ENCODE data around the gene VPS4A.

VPS4A gene

DNA sequence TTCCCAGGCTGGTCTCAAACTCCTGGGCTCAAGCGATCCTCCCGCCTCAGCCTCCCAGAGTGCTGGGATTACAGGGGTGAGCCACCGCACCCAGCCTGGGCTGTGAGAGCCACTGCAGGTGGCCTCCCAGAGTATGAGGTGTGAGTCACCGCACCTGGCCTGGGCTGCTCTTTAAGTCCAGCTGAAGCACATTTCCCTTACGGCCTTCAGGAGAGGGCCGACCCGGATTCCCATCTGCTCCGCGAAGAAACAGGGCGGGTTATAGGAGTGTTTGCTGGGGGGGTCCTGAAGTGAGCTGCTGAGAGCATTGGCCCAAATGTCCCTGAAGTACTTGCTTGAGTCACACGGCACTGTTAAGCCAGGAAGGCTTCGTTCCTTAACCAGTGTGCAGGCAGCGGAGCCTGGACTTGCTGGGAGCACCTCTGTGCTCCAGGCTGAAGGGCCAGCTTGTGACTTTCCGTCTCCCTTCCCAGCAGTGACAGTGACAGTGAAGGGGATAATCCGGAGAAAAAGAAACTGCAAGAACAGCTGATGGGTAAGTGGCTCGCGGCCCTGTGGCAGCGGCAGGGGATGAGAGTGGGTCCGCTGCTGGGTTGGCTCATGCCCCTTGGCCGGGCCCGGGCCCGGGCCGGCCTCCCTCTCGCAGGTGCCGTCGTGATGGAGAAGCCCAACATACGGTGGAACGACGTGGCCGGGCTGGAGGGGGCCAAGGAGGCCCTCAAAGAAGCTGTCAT, 7.2 kb downstream of the VPS4A start:
- no peaks in the 10 kb centered on the region for H3K4me1 ChIP-seq (ENCODE audit: insufficient read depth, insufficient read length)
- TF ChIP-seq YY1 (IDR thresholded peaks at IDR 0.05; ENCODE audit: insufficient read depth, insufficient read length) (no peak), SUZ12 (IDR thresholded peaks at IDR 0.05; ENCODE audit: extremely low read depth, insufficient read depth, insufficient read length) (no peak), ZNF274 (IDR thresholded peaks at IDR 0.05; ENCODE audit: low read depth, low read length) (no peak)
- H3K4me3 ChIP-seq (ENCODE audit: insufficient read length, low read depth) = no peak overlapping the region
- H3K36me3 ChIP-seq (ENCODE audit: insufficient read depth, insufficient read length, low read length) = peaks cover 96% of the 10 kb centered on the region
- H3K9ac ChIP-seq (ENCODE audit: insufficient read length, low read depth) = no peak overlapping the region
- H3K27me3 ChIP-seq (ENCODE audit: insufficient read depth, insufficient read length) = no peaks in the 10 kb centered on the region
- no peak for DNase-seq (ENCODE audit: low read depth, low spot score)
- H3K9me3 ChIP-seq (ENCODE audit: insufficient read depth, low read length) = no peaks in the 10 kb centered on the region

- H3K4me1 ChIP-seq (ENCODE audit: insufficient read depth, insufficient read length) = no peaks in the 10 kb centered on the region
- no peak overlapping the region for H3K9ac ChIP-seq (ENCODE audit: insufficient read length, low read depth)
- H3K36me3 ChIP-seq (ENCODE audit: insufficient read depth, insufficient read length, low read length) = peaks cover 96% of the 10 kb centered on the region
- H3K4me3 ChIP-seq (ENCODE audit: insufficient read length, low read depth) = no peak overlapping the region
- H3K27me3 ChIP-seq (ENCODE audit: insufficient read depth, insufficient read length) = no peaks in the 10 kb centered on the region
- TF ChIP-seq SUZ12 (IDR thresholded peaks at IDR 0.05; ENCODE audit: extremely low read depth, insufficient read depth, insufficient read length) (no peak), ZNF274 (IDR thresholded peaks at IDR 0.05; ENCODE audit: low read depth, low read length) (no peak), YY1 (IDR thresholded peaks at IDR 0.05; ENCODE audit: insufficient read depth, insufficient read length) (no peak)
- no peaks in the 10 kb centered on the region for H3K9me3 ChIP-seq (ENCODE audit: insufficient read depth, low read length)
- DNase-seq (ENCODE audit: low read depth, low spot score) = no peak
Measured at GRCh38 chr16:69318911-69319289, 7.8 kb downstream of the VPS4A start.

DNA sequence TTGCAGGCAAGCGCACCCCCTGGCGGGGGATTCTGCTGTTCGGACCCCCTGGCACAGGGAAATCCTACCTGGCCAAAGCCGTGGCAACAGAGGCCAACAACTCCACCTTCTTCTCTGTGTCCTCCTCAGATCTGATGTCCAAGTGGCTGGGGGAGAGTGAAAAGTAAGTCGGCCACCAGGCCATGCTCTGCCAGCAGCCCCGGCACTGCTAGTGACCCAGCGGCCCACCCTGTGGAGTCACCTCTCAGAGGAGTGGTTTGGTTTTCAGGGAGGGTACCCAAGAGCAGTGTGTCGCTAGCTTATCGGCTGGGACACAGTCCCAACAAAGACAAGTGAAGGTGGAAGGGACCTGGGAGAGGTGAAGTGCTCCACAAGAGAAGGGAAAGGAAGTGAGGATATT, 8.2 kb downstream of the VPS4A start:
- Histone ChIP-seq H3K9me3 (ENCODE audit: insufficient read depth, low read length) (no peaks in the 10 kb centered on the region), H3K4me3 (ENCODE audit: insufficient read length, low read depth) (no peak overlapping the region), H3K4me1 (ENCODE audit: insufficient read depth, insufficient read length) (peaks cover 2% of the 10 kb centered on the region), H3K27me3 (ENCODE audit: insufficient read depth, insufficient read length) (no peaks in the 10 kb centered on the region), H3K36me3 (ENCODE audit: insufficient read depth, insufficient read length, low read length) (peaks cover 96% of the 10 kb centered on the region), H3K9ac (ENCODE audit: insufficient read length, low read depth) (no peak overlapping the region)
- TF ChIP-seq YY1 (IDR thresholded peaks at IDR 0.05; ENCODE audit: insufficient read depth, insufficient read length) = no peak
- no peak for TF ChIP-seq SUZ12 (IDR thresholded peaks at IDR 0.05; ENCODE audit: extremely low read depth, insufficient read depth, insufficient read length)
- no peak for DNase-seq (ENCODE audit: low read depth, low spot score)

DNA sequence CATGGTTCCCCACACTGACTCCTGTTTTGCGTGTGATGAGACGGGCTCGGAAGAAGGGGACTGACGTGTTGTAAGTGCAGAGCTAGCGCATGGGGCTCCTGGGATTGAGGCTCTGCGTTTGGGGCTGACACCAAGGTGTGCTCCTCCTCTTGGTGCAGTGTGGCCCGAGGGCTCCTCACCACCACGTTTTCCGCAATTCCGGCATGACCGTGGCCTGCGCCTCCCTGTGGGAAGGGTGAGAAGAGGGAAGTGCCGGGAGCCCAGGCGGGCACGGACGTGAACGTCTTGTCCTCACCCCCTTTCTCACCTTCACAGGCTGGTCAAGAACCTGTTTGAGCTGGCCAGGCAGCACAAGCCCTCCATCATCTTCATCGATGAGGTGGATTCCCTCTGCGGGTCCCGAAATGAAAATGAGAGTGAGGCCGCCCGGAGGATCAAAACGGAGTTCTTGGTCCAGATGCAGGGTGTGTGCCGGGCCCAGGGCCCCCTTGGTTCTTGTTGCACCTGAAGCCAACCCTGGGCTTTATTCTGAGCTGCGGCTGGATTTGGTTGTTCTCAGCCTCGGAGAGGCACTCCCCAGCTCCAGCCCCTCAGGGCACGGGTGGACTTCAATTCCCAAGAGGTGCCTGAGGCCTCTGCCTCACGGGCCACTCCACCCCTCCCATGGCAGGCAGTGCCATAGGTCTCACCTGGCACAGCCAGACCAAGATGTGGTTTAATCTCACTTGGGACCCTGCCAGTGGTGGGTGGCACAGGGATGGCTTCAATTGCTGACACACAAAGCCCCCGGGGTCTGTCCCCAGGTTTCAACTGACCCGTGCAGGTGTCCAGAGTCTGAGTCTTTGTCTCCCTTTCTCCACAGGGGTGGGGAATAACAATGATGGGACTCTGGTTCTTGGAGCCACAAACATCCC, 8.9 kb downstream of the VPS4A start:
- Histone ChIP-seq H3K36me3 (ENCODE audit: insufficient read depth, insufficient read length, low read length) (peaks cover 96% of the 10 kb centered on the region), H3K9ac (ENCODE audit: insufficient read length, low read depth) (no peak overlapping the region), H3K4me1 (ENCODE audit: insufficient read depth, insufficient read length) (peaks cover 2% of the 10 kb centered on the region), H3K4me3 (ENCODE audit: insufficient read length, low read depth) (no peak overlapping the region), H3K27me3 (ENCODE audit: insufficient read depth, insufficient read length) (no peaks in the 10 kb centered on the region), H3K9me3 (ENCODE audit: insufficient read depth, low read length) (no peaks in the 10 kb centered on the region)
- DNase-seq (ENCODE audit: low read depth, low spot score) = no peak
- TF ChIP-seq SUZ12 (IDR thresholded peaks at IDR 0.05; ENCODE audit: extremely low read depth, insufficient read depth, insufficient read length) = no peak
- TF ChIP-seq ZNF274 (IDR thresholded peaks at IDR 0.05; ENCODE audit: low read depth, low read length) = no peak
- TF ChIP-seq YY1 (IDR thresholded peaks at IDR 0.05; ENCODE audit: insufficient read depth, insufficient read length) = no peak

DNA sequence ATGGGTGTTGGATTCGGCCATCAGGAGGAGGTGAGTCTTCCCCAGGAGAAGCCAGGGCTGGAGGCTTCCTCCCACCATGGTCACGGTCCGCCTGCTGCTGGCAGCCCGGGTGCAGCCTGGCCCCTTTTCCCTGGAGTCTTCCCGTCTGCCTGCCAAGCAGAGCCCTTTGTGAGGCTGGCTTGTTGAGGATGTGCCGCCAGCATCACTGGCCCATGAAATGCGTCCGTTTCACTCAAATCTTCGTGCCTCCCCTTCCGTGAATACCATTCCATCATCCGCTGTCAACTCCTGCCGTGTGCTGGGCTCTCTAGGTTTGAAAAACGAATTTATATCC, 9.6 kb downstream of the VPS4A start:
- TF ChIP-seq YY1 (IDR thresholded peaks at IDR 0.05; ENCODE audit: insufficient read depth, insufficient read length) (no peak), ZNF274 (IDR thresholded peaks at IDR 0.05; ENCODE audit: low read depth, low read length) (no peak), SUZ12 (IDR thresholded peaks at IDR 0.05; ENCODE audit: extremely low read depth, insufficient read depth, insufficient read length) (no peak)
- DNase-seq (ENCODE audit: low read depth, low spot score) = no peak
- Histone ChIP-seq H3K9me3 (ENCODE audit: insufficient read depth, low read length) (no peaks in the 10 kb centered on the region), H3K27me3 (ENCODE audit: insufficient read depth, insufficient read length) (no peaks in the 10 kb centered on the region), H3K4me3 (ENCODE audit: insufficient read length, low read depth) (no peak overlapping the region), H3K4me1 (ENCODE audit: insufficient read depth, insufficient read length) (peaks cover 2% of the 10 kb centered on the region), H3K36me3 (ENCODE audit: insufficient read depth, insufficient read length, low read length) (peaks cover 94% of the 10 kb centered on the region), H3K9ac (ENCODE audit: insufficient read length, low read depth) (no peak overlapping the region)

DNA sequence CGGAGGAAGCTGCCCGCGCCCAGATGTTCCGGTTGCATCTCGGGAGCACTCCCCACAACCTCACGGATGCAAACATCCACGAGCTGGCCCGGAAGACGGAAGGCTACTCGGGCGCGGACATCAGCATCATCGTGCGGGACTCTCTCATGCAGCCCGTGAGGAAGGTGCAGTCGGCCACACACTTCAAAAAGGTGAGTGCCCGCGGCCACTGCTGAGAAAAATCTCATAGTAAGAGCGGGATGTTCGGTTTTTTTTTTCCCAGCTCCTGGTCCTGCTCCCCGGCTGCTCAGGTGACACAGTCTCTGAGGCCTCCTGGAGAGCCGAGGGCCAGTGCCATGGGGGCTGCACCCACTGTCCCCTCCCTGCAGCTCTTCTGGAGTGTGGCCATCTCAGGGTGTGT, 9.9 kb downstream of the VPS4A start:
- H3K4me1 ChIP-seq (ENCODE audit: insufficient read depth, insufficient read length) = peaks cover 2% of the 10 kb centered on the region
- no peak for DNase-seq (ENCODE audit: low read depth, low spot score)
- H3K9ac ChIP-seq (ENCODE audit: insufficient read length, low read depth) = no peak overlapping the region
- no peaks in the 10 kb centered on the region for H3K9me3 ChIP-seq (ENCODE audit: insufficient read depth, low read length)
- H3K4me3 ChIP-seq (ENCODE audit: insufficient read length, low read depth) = no peak overlapping the region
- H3K27me3 ChIP-seq (ENCODE audit: insufficient read depth, insufficient read length) = no peaks in the 10 kb centered on the region
- TF ChIP-seq SUZ12 (IDR thresholded peaks at IDR 0.05; ENCODE audit: extremely low read depth, insufficient read depth, insufficient read length) (no peak), ZNF274 (IDR thresholded peaks at IDR 0.05; ENCODE audit: low read depth, low read length) (no peak), YY1 (IDR thresholded peaks at IDR 0.05; ENCODE audit: insufficient read depth, insufficient read length) (no peak)
- H3K36me3 ChIP-seq (ENCODE audit: insufficient read depth, insufficient read length, low read length) = peaks cover 94% of the 10 kb centered on the region

- Histone ChIP-seq H3K4me3 (ENCODE audit: insufficient read length, low read depth) (no peak overlapping the region), H3K9ac (ENCODE audit: insufficient read length, low read depth) (no peak overlapping the region), H3K4me1 (ENCODE audit: insufficient read depth, insufficient read length) (peaks cover 2% of the 10 kb centered on the region), H3K36me3 (ENCODE audit: insufficient read depth, insufficient read length, low read length) (peaks cover 94% of the 10 kb centered on the region), H3K9me3 (ENCODE audit: insufficient read depth, low read length) (no peaks in the 10 kb centered on the region), H3K27me3 (ENCODE audit: insufficient read depth, insufficient read length) (no peaks in the 10 kb centered on the region)
- no peak for DNase-seq (ENCODE audit: low read depth, low spot score)
- TF ChIP-seq ZNF274 (IDR thresholded peaks at IDR 0.05; ENCODE audit: low read depth, low read length) (no peak), SUZ12 (IDR thresholded peaks at IDR 0.05; ENCODE audit: extremely low read depth, insufficient read depth, insufficient read length) (no peak), YY1 (IDR thresholded peaks at IDR 0.05; ENCODE audit: insufficient read depth, insufficient read length) (no peak)
Measured at GRCh38 chr16:69322343-69322742, 11.2 kb downstream of the VPS4A start.

Data from NT2/D1 (cell line).